ENCODE results near the gene GRP.

- TF ChIP-seq CTCF (conservative IDR thresholded peaks at IDR 0.05; ENCODE audit: low read depth, low read length) (no peak), RCOR1 (IDR thresholded peaks at IDR 0.05; ENCODE audit: insufficient replicate concordance, low read length) (no peak), SMC3 (IDR thresholded peaks at IDR 0.05; ENCODE audit: low read depth, low read length) (no peak), POLR2A (IDR thresholded peaks at IDR 0.05; ENCODE audit: low read depth, low read length) (no peak), MAZ (IDR thresholded peaks at IDR 0.05; ENCODE audit: borderline replicate concordance, low read depth, low read length) (no peak)
Observed at GRCh38 chr18:59278793-59279192, 58.8 kb downstream of the GRP start.
